GM12801 (cell line): Measurements from ENCODE around the gene MRPL44.

Source experiments
- TF ChIP-seq, protein P1 (sequence below): IDR thresholded peaks from one replicate; pipeline ENCODE4 v1.5.1; 2011; ENCODE audit warnings: control low read depth; ENCODE audit not compliant: insufficient read length; ENCODE audit errors: extremely low read depth

Gene MRPL44

DNA sequence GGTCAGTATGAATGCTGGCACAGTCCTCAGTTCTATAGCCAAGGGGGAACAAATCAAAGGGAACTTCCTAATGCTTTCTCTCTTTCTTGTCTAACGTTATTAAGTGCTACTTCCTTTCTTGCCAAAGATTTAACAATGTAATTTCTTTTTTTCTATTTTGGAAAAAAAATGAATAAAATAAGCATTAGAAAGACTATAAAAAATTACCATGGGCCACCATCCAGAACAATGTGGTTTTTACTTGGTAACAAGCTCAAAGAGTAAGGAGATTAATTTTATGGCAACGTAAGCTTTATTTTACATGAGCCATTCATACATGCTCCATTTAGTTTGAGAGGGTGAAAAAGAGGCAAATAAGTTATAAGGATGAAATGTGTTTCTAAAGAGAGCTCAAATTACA, 41.7 kb downstream of the MRPL44 start:
- TF ChIP-seq, protein P1, sequence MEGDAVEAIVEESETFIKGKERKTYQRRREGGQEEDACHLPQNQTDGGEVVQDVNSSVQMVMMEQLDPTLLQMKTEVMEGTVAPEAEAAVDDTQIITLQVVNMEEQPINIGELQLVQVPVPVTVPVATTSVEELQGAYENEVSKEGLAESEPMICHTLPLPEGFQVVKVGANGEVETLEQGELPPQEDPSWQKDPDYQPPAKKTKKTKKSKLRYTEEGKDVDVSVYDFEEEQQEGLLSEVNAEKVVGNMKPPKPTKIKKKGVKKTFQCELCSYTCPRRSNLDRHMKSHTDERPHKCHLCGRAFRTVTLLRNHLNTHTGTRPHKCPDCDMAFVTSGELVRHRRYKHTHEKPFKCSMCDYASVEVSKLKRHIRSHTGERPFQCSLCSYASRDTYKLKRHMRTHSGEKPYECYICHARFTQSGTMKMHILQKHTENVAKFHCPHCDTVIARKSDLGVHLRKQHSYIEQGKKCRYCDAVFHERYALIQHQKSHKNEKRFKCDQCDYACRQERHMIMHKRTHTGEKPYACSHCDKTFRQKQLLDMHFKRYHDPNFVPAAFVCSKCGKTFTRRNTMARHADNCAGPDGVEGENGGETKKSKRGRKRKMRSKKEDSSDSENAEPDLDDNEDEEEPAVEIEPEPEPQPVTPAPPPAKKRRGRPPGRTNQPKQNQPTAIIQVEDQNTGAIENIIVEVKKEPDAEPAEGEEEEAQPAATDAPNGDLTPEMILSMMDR = no peak

DNA sequence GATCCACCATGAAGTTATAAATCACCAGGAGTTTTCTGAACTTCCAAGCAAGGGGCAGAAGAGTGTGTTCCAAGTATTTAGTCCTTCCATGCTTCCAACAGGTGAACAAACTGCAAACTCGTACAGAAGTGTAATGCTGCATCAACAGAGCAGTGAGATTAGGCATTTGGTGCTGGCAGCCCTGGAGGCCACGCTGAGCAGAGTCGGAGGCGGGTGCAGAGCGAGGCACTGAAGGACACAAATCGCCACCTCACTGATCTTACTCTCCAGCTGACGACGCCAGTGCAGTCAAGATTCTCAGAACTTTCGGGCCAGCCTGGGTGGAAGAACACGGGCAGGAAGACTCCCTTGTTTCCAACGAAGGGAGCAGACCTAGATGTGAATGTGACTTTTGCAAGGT, 42.6 kb downstream of the MRPL44 start:
- TF ChIP-seq, protein P1 = no peak

DNA sequence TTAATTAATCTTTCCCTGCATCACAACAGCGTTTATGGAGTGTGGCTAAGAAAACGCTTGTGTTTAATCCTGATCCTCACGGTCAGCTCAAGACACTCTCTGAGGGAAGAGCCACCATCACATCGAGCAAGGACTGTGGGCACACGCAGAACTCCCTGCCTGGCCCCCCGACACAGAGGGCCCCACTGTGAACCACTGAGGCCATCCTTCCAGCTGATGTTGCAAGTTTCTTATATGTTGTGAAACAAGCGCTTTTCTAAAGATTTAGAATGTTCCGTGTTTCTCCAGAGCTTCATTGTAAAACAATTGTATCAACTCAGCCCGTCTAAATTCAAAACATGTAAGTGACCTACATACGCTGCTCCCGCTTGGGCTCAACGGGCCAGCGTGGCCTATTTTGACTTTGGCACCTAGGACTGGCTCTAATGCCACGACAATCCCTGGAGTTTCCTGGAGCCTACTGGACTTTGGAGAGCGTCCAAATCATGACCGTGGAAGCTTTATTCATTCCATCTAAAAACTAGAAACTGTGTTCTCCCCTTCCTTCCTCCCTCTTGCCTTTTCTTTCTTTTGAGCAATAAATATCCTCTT, 46.9 kb downstream of the MRPL44 start:
- TF ChIP-seq, protein P1 = no peak

DNA sequence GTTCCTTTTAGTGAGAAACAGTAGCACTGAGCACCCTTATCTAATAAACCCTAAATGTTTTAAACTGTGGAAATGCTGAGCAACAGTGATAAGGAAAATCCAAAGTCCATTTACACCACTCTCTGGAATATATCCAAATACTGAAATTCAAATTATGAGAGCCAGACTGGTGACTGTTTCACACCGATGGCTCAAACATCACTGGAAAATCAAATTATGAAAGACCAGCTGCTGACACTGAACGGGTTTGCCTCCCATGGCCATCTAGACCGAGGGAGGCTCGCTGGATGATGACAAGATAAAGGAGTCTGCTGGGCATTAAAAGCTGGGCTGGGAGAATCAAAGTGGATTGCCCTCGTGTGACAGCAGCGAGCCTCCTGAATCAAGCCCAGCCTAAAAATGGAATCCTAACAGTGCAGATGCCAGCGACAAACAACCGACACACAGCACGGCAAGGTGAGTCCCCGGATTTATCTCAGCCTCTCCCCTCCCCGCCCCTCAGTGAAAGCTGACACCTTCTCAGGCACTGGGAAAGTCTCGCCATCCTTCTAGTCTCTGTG, 51.5 kb downstream of the MRPL44 start:
- TF ChIP-seq, protein P1 = no peak

GRCh38 chr2:224009605-224010315, 52.5 kb downstream of the MRPL44 start:
- TF ChIP-seq, protein P1 = no peak

GRCh38 chr2:224011837-224012236, 54.6 kb downstream of the MRPL44 start:
- TF ChIP-seq, protein P1 = no peak

GRCh38 chr2:224014336-224014735, 57.1 kb downstream of the MRPL44 start:
- TF ChIP-seq, protein P1 = no peak
